ENCODE results near the gene CNN1. TPM values are rescaled to one million over a fixed set of nuclear protein-coding genes. Genes with fewer than 3 reads are reported as not detected.

The CNN1 gene
- polyA plus RNA-seq (2013, experiment 1 of 4), result 25.0 TPM
- polyA plus RNA-seq (2013, experiment 2 of 4), result 23.7 TPM
- 19.1 TPM for polyA plus RNA-seq (2013, experiment 3 of 4)
- polyA plus RNA-seq (2013, experiment 4 of 4), result 19.8 TPM

- WGBS, 2 experiments, result 19 to 22% methylated on average over 21 of the region's 21 CpGs
- H3K9me3 ChIP-seq (ENCODE audit: control insufficient read depth, low read length), result no peaks in the 10 kb centered on the region
- no peaks in the 10 kb centered on the region for H3K36me3 ChIP-seq (ENCODE audit: control insufficient read depth, insufficient read depth, low read length)
- peaks cover 5% of the 10 kb centered on the region for H3K27me3 ChIP-seq (ENCODE audit: control insufficient read depth, insufficient read depth, low read length, poor library complexity, severe bottlenecking)
- H3K4me1 ChIP-seq (ENCODE audit: control insufficient read depth, insufficient read depth, low read length), result peaks cover 17% of the 10 kb centered on the region
- H3K27ac ChIP-seq (ENCODE audit: insufficient read depth, low read depth, low read length, poor library complexity, severe bottlenecking), result peak within 1 kb of the TSS; percentile 44
- peak within 1 kb of the TSS; percentile 36 for H3K4me3 ChIP-seq (ENCODE audit: insufficient read depth, low read depth, low read length)
Measured at GRCh38 chr19:11538232-11539036, at the start of gene CNN1. Gene CNN1, plus strand, starts transcription at chr19:11538851. Its CDS starts 77 bp downstream, at chr19:11538928.

GRCh38 chr19:11489378-11489777 is 49.3 kb upstream of the CNN1 start:
- 93 to 95% methylated on average over 7 of the region's 7 CpGs for whole genome bisulfite sequencing, 2 experiments
- Histone ChIP-seq H3K4me3 (ENCODE audit: insufficient read depth, low read depth, low read length) (no peak overlapping the region), H3K9me3 (ENCODE audit: control insufficient read depth, low read length) (no peaks in the 10 kb centered on the region), H3K36me3 (ENCODE audit: control insufficient read depth, insufficient read depth, low read length) (no peaks in the 10 kb centered on the region), H3K27ac (ENCODE audit: insufficient read depth, low read depth, low read length, poor library complexity, severe bottlenecking) (no peak overlapping the region), H3K27me3 (ENCODE audit: control insufficient read depth, insufficient read depth, low read length, poor library complexity, severe bottlenecking) (no peaks in the 10 kb centered on the region), H3K4me1 (ENCODE audit: control insufficient read depth, insufficient read depth, low read length) (no peaks in the 10 kb centered on the region)

GRCh38 chr19:11494634-11495285 is 43.9 kb upstream of the CNN1 start:
- Histone ChIP-seq H3K9me3 (ENCODE audit: control insufficient read depth, low read length) (no peaks in the 10 kb centered on the region), H3K27ac (ENCODE audit: insufficient read depth, low read depth, low read length, poor library complexity, severe bottlenecking) (no peak overlapping the region), H3K27me3 (ENCODE audit: control insufficient read depth, insufficient read depth, low read length, poor library complexity, severe bottlenecking) (no peaks in the 10 kb centered on the region), H3K4me3 (ENCODE audit: insufficient read depth, low read depth, low read length) (no peak overlapping the region), H3K4me1 (ENCODE audit: control insufficient read depth, insufficient read depth, low read length) (no peaks in the 10 kb centered on the region), H3K36me3 (ENCODE audit: control insufficient read depth, insufficient read depth, low read length) (peaks cover 5% of the 10 kb centered on the region)
- WGBS, 2 experiments, result 95 to 96% methylated on average over 25 to 26 of the region's 27 CpGs

GRCh38 chr19:11495481-11495880 is 43.2 kb upstream of the CNN1 start:
- Histone ChIP-seq H3K4me1 (ENCODE audit: control insufficient read depth, insufficient read depth, low read length) (no peaks in the 10 kb centered on the region), H3K9me3 (ENCODE audit: control insufficient read depth, low read length) (no peaks in the 10 kb centered on the region), H3K27ac (ENCODE audit: insufficient read depth, low read depth, low read length, poor library complexity, severe bottlenecking) (no peak overlapping the region), H3K36me3 (ENCODE audit: control insufficient read depth, insufficient read depth, low read length) (peaks cover 5% of the 10 kb centered on the region), H3K27me3 (ENCODE audit: control insufficient read depth, insufficient read depth, low read length, poor library complexity, severe bottlenecking) (no peaks in the 10 kb centered on the region), H3K4me3 (ENCODE audit: insufficient read depth, low read depth, low read length) (no peak overlapping the region)
- 96% methylated on average over 10 of the region's 10 CpGs for WGBS, 2 experiments

GRCh38 chr19:11495885-11496284 is 42.8 kb upstream of the CNN1 start:
- no peaks in the 10 kb centered on the region for H3K27me3 ChIP-seq (ENCODE audit: control insufficient read depth, insufficient read depth, low read length, poor library complexity, severe bottlenecking)
- no peaks in the 10 kb centered on the region for H3K9me3 ChIP-seq (ENCODE audit: control insufficient read depth, low read length)
- WGBS, 2 experiments, result 95 to 96% methylated on average over 22 of the region's 22 CpGs
- H3K36me3 ChIP-seq (ENCODE audit: control insufficient read depth, insufficient read depth, low read length), result peaks cover 5% of the 10 kb centered on the region
- no peaks in the 10 kb centered on the region for H3K4me1 ChIP-seq (ENCODE audit: control insufficient read depth, insufficient read depth, low read length)
- no peak overlapping the region for H3K4me3 ChIP-seq (ENCODE audit: insufficient read depth, low read depth, low read length)
- H3K27ac ChIP-seq (ENCODE audit: insufficient read depth, low read depth, low read length, poor library complexity, severe bottlenecking), result no peak overlapping the region

- Histone ChIP-seq H3K4me1 (ENCODE audit: control insufficient read depth, insufficient read depth, low read length) (no peaks in the 10 kb centered on the region), H3K27ac (ENCODE audit: insufficient read depth, low read depth, low read length, poor library complexity, severe bottlenecking) (no peak overlapping the region), H3K36me3 (ENCODE audit: control insufficient read depth, insufficient read depth, low read length) (peaks cover 5% of the 10 kb centered on the region), H3K9me3 (ENCODE audit: control insufficient read depth, low read length) (no peaks in the 10 kb centered on the region), H3K27me3 (ENCODE audit: control insufficient read depth, insufficient read depth, low read length, poor library complexity, severe bottlenecking) (no peaks in the 10 kb centered on the region), H3K4me3 (ENCODE audit: insufficient read depth, low read depth, low read length) (no peak overlapping the region)
- WGBS, 2 experiments, result 68 to 69% methylated on average over 17 of the region's 17 CpGs
Measured at GRCh38 chr19:11496391-11497163, 42.1 kb upstream of the CNN1 start.

- H3K36me3 ChIP-seq (ENCODE audit: control insufficient read depth, insufficient read depth, low read length), result peaks cover 5% of the 10 kb centered on the region
- H3K4me1 ChIP-seq (ENCODE audit: control insufficient read depth, insufficient read depth, low read length), result no peaks in the 10 kb centered on the region
- no peak overlapping the region for H3K27ac ChIP-seq (ENCODE audit: insufficient read depth, low read depth, low read length, poor library complexity, severe bottlenecking)
- 94 to 95% methylated on average over 6 of the region's 6 CpGs for WGBS, 2 experiments
- no peaks in the 10 kb centered on the region for H3K9me3 ChIP-seq (ENCODE audit: control insufficient read depth, low read length)
- no peak overlapping the region for H3K4me3 ChIP-seq (ENCODE audit: insufficient read depth, low read depth, low read length)
- H3K27me3 ChIP-seq (ENCODE audit: control insufficient read depth, insufficient read depth, low read length, poor library complexity, severe bottlenecking), result no peaks in the 10 kb centered on the region
Measured at GRCh38 chr19:11499220-11499726, 39.4 kb upstream of the CNN1 start.

- H3K4me1 ChIP-seq (ENCODE audit: control insufficient read depth, insufficient read depth, low read length), result no peaks in the 10 kb centered on the region
- no peak overlapping the region for H3K4me3 ChIP-seq (ENCODE audit: insufficient read depth, low read depth, low read length)
- H3K36me3 ChIP-seq (ENCODE audit: control insufficient read depth, insufficient read depth, low read length), result peaks cover 5% of the 10 kb centered on the region
- H3K27me3 ChIP-seq (ENCODE audit: control insufficient read depth, insufficient read depth, low read length, poor library complexity, severe bottlenecking), result no peaks in the 10 kb centered on the region
- WGBS, 2 experiments, result 93% methylated on average over 7 of the region's 7 CpGs
- H3K27ac ChIP-seq (ENCODE audit: insufficient read depth, low read depth, low read length, poor library complexity, severe bottlenecking), result no peak overlapping the region
- H3K9me3 ChIP-seq (ENCODE audit: control insufficient read depth, low read length), result no peaks in the 10 kb centered on the region
Measured at GRCh38 chr19:11499890-11500420, 38.7 kb upstream of the CNN1 start.

- H3K27ac ChIP-seq (ENCODE audit: insufficient read depth, low read depth, low read length, poor library complexity, severe bottlenecking), result no peak overlapping the region
- no peaks in the 10 kb centered on the region for H3K36me3 ChIP-seq (ENCODE audit: control insufficient read depth, insufficient read depth, low read length)
- H3K4me3 ChIP-seq (ENCODE audit: insufficient read depth, low read depth, low read length), result peak overlapping the region; percentile 78
- H3K4me1 ChIP-seq (ENCODE audit: control insufficient read depth, insufficient read depth, low read length), result peaks cover 9% of the 10 kb centered on the region
- no peaks in the 10 kb centered on the region for H3K27me3 ChIP-seq (ENCODE audit: control insufficient read depth, insufficient read depth, low read length, poor library complexity, severe bottlenecking)
- 68 to 69% methylated on average over 7 of the region's 7 CpGs for WGBS, 2 experiments
- H3K9me3 ChIP-seq (ENCODE audit: control insufficient read depth, low read length), result no peaks in the 10 kb centered on the region
Measured at GRCh38 chr19:11504502-11505031, 34.1 kb upstream of the CNN1 start.
